Measurements from ENCODE around the gene PGD. TPM values are rescaled to one million over a fixed set of nuclear protein-coding genes. Genes with fewer than 3 reads are reported as not detected.

Gene PGD
- total RNA-seq, 1 experiment from 2014 or later, result 291 TPM

DNA sequence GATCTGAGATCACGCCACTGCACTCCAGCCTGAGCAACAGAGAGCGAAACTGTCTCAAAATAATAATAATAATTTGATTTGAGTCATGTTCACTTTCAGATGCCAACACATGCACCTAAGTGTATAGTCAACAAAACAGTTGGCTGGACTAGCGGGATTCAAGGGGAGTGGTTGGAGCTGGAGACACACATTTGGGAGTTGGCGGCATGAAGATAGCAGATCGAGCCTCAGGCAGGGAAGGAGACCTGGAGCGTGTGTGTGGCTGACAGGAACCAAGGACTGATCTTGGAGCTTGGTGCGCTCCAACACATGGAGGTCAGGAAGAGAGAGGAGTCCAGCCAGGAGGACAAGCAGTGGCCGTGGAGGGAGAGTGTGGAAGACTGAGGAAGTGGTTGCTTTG is 14.6 kb upstream of the PGD start:
- no peak overlapping the region for H2BK12ac ChIP-seq (ENCODE audit: insufficient read length, low read depth, low read length)
- no peaks in the 10 kb centered on the region for H3K79me1 ChIP-seq (ENCODE audit: insufficient read depth, low read depth, low read length, poor library complexity, severe bottlenecking)
- H3T11ph ChIP-seq (ENCODE audit: low read length), result no peak overlapping the region
- H4K5ac ChIP-seq (ENCODE audit: insufficient read length, low read depth, low read length), result no peak overlapping the region
- no peak overlapping the region for H3K14ac ChIP-seq (ENCODE audit: insufficient read depth, low read length)
- H3K9ac ChIP-seq (ENCODE audit: extremely low read depth, insufficient read length, low read length), result no peak overlapping the region
- H2BK5ac ChIP-seq (ENCODE audit: insufficient read length, low read length), result no peak overlapping the region
- no peak overlapping the region for H4K8ac ChIP-seq (replicated peaks; ENCODE audit: insufficient read length, low read depth, low read length)
- no peak overlapping the region for H2BK20ac ChIP-seq (ENCODE audit: low read depth, low read length, poor library complexity, severe bottlenecking)
- no peak overlapping the region for H2AK5ac ChIP-seq (ENCODE audit: insufficient read length, low read length)
- H3K4me1 ChIP-seq (ENCODE audit: insufficient read depth, low read length), result no peaks in the 10 kb centered on the region
- no peaks in the 10 kb centered on the region for H4K20me1 ChIP-seq (ENCODE audit: control insufficient read depth, insufficient read depth, insufficient read length)
- Mint-ChIP-seq H3K27ac (peak overlapping the region in 2 of 3 experiments; percentile 10 to 18; a peak in 2 of 7 replicates), H3K36me3 (ENCODE audit: insufficient read depth in 1 of 3, low read depth in 3 of 3) (peaks cover 5 to 27% (median 19%) of the 10 kb centered on the region in 3 experiments), H3K27me3 (ENCODE audit: low read depth) (no peaks in the 10 kb centered on the region), H3K4me1 (peaks cover 9 to 21% of the 10 kb centered on the region in 2 experiments), H3K9me3 (no peaks in the 10 kb centered on the region), H3K4me3 (no peak overlapping the region)
- no peaks in the 10 kb centered on the region for H3K9me3 ChIP-seq (ENCODE audit: control insufficient read depth, low read depth, low read length)
- WGBS (ENCODE audit: extremely low coverage, insufficient read length, low lambda C conversion rate), result no CpG with 5 or more reads among the region's 8 CpGs
- H3K27me3 ChIP-seq (ENCODE audit: insufficient read depth, low read length), result no peaks in the 10 kb centered on the region
- H2AFZ ChIP-seq (ENCODE audit: low read length), result no peak overlapping the region
- TF ChIP-seq, protein P1, sequence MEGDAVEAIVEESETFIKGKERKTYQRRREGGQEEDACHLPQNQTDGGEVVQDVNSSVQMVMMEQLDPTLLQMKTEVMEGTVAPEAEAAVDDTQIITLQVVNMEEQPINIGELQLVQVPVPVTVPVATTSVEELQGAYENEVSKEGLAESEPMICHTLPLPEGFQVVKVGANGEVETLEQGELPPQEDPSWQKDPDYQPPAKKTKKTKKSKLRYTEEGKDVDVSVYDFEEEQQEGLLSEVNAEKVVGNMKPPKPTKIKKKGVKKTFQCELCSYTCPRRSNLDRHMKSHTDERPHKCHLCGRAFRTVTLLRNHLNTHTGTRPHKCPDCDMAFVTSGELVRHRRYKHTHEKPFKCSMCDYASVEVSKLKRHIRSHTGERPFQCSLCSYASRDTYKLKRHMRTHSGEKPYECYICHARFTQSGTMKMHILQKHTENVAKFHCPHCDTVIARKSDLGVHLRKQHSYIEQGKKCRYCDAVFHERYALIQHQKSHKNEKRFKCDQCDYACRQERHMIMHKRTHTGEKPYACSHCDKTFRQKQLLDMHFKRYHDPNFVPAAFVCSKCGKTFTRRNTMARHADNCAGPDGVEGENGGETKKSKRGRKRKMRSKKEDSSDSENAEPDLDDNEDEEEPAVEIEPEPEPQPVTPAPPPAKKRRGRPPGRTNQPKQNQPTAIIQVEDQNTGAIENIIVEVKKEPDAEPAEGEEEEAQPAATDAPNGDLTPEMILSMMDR (conservative IDR thresholded peaks at IDR 0.05), result no peak
- no peak overlapping the region for H4K91ac ChIP-seq (ENCODE audit: insufficient read length, low read depth, low read length)
- no peak overlapping the region for H3K27ac ChIP-seq (ENCODE audit: insufficient read length, low read depth, low read length)
- no peaks in the 10 kb centered on the region for H3K79me2 ChIP-seq (ENCODE audit: insufficient read depth, low read length)
- H3K18ac ChIP-seq (ENCODE audit: insufficient read length, low read depth, low read length), result no peak overlapping the region
- no peak overlapping the region for H2BK15ac ChIP-seq (ENCODE audit: low read depth, low read length)
- H3K4ac ChIP-seq (ENCODE audit: low read depth, low read length), result no peak overlapping the region
- H2BK120ac ChIP-seq (ENCODE audit: low read depth, low read length, poor library complexity, severe bottlenecking), result no peak overlapping the region
- H3K23me2 ChIP-seq (ENCODE audit: insufficient read length, low read depth, low read length, poor library complexity, severe bottlenecking), result no peaks in the 10 kb centered on the region
- no peak overlapping the region for H3K4me2 ChIP-seq (ENCODE audit: insufficient read depth, insufficient read length, low read length)
- no peak for DNase-seq
- no peak overlapping the region for H3K23ac ChIP-seq (ENCODE audit: insufficient read length, low read depth, low read length)
- no peak overlapping the region for H3K56ac ChIP-seq (ENCODE audit: insufficient read length, low read depth, low read length)
